Measurements from ENCODE around the gene PAPOLA. TPM values are rescaled to one million over a fixed set of nuclear protein-coding genes. Genes with fewer than 3 reads are reported as not detected.
"Not testable (repeated sequence)": the region's sequence is repeated elsewhere in the genome, so short reads cannot be mapped to it uniquely, and the experiment has no call there.

PAPOLA gene
- 90.6 TPM for polyA plus RNA-seq (2012; ENCODE audit: missing spikeins)

- peak; percentile 99 for FAIRE-seq
- DNase-seq (ENCODE audit: insufficient read length) = peak; percentile 85
- TF ChIP-seq POLR2A (IDR thresholded peaks at IDR 0.05; ENCODE audit: low read depth, low read length) (peak; percentile 91; the same call in 1 of the 2 replicates), POLR2AphosphoS5 (IDR thresholded peaks at IDR 0.05; ENCODE audit: low read depth, low read length) (peak; percentile 95), TAF1 (IDR thresholded peaks at IDR 0.05; ENCODE audit: borderline replicate concordance, low read depth, low read length) (no peak; the same call in none of the 2 replicates)
Observed at GRCh38 chr14:96501740-96502620, at the start of gene PAPOLA. Gene PAPOLA, plus strand, starts transcription at chr14:96502382. Its CDS starts 211 bp downstream, at chr14:96502593.

- no peak for TF ChIP-seq POLR2A (IDR thresholded peaks at IDR 0.05; ENCODE audit: low read depth, low read length)
- no peak for TF ChIP-seq POLR2AphosphoS5 (IDR thresholded peaks at IDR 0.05; ENCODE audit: low read depth, low read length)
- no peak for TF ChIP-seq TAF1 (IDR thresholded peaks at IDR 0.05; ENCODE audit: borderline replicate concordance, low read depth, low read length)
- FAIRE-seq (no peak), DNase-seq (ENCODE audit: insufficient read length) (no peak)
Observed at GRCh38 chr14:96452684-96453083, 49.5 kb upstream of the PAPOLA start.

- TF ChIP-seq POLR2A (IDR thresholded peaks at IDR 0.05; ENCODE audit: low read depth, low read length) = no peak
- TF ChIP-seq POLR2AphosphoS5 (IDR thresholded peaks at IDR 0.05; ENCODE audit: low read depth, low read length) = no peak
- no peak for TF ChIP-seq TAF1 (IDR thresholded peaks at IDR 0.05; ENCODE audit: borderline replicate concordance, low read depth, low read length)
- FAIRE-seq (no peak), DNase-seq (ENCODE audit: insufficient read length) (no peak)
Observed at GRCh38 chr14:96455588-96455987, 46.6 kb upstream of the PAPOLA start.

- no peak for TF ChIP-seq POLR2AphosphoS5 (IDR thresholded peaks at IDR 0.05; ENCODE audit: low read depth, low read length)
- TF ChIP-seq TAF1 (IDR thresholded peaks at IDR 0.05; ENCODE audit: borderline replicate concordance, low read depth, low read length) = no peak
- TF ChIP-seq POLR2A (IDR thresholded peaks at IDR 0.05; ENCODE audit: low read depth, low read length) = no peak
- DNase-seq (ENCODE audit: insufficient read length) (no peak), FAIRE-seq (no peak)
Observed at GRCh38 chr14:96459851-96460250, 42.3 kb upstream of the PAPOLA start.

GRCh38 chr14:96461950-96462798 is 40.0 kb upstream of the PAPOLA start:
- TF ChIP-seq POLR2AphosphoS5 (IDR thresholded peaks at IDR 0.05; ENCODE audit: low read depth, low read length) = no peak
- TF ChIP-seq TAF1 (IDR thresholded peaks at IDR 0.05; ENCODE audit: borderline replicate concordance, low read depth, low read length) = no peak
- TF ChIP-seq POLR2A (IDR thresholded peaks at IDR 0.05; ENCODE audit: low read depth, low read length) = no peak
- FAIRE-seq = no peak
- DNase-seq (ENCODE audit: insufficient read length) = no peak

- no peak for FAIRE-seq
- DNase-seq (ENCODE audit: insufficient read length) = no peak
- TF ChIP-seq POLR2AphosphoS5 (IDR thresholded peaks at IDR 0.05; ENCODE audit: low read depth, low read length) (no peak), POLR2A (IDR thresholded peaks at IDR 0.05; ENCODE audit: low read depth, low read length) (no peak), TAF1 (IDR thresholded peaks at IDR 0.05; ENCODE audit: borderline replicate concordance, low read depth, low read length) (no peak)
Observed at GRCh38 chr14:96464136-96464535, 38.0 kb upstream of the PAPOLA start.

GRCh38 chr14:96466918-96467317 is 35.3 kb upstream of the PAPOLA start:
- FAIRE-seq = no peak
- DNase-seq (ENCODE audit: insufficient read length) = no peak
- no peak for TF ChIP-seq POLR2A (IDR thresholded peaks at IDR 0.05; ENCODE audit: low read depth, low read length)
- no peak for TF ChIP-seq TAF1 (IDR thresholded peaks at IDR 0.05; ENCODE audit: borderline replicate concordance, low read depth, low read length)
- no peak for TF ChIP-seq POLR2AphosphoS5 (IDR thresholded peaks at IDR 0.05; ENCODE audit: low read depth, low read length)

- FAIRE-seq = no peak
- TF ChIP-seq TAF1 (IDR thresholded peaks at IDR 0.05; ENCODE audit: borderline replicate concordance, low read depth, low read length) (no peak), POLR2A (IDR thresholded peaks at IDR 0.05; ENCODE audit: low read depth, low read length) (no peak), POLR2AphosphoS5 (IDR thresholded peaks at IDR 0.05; ENCODE audit: low read depth, low read length) (no peak)
- no peak for DNase-seq (ENCODE audit: insufficient read length)
Observed at GRCh38 chr14:96470331-96470730, 31.9 kb upstream of the PAPOLA start.

- DNase-seq (ENCODE audit: insufficient read length); FAIRE-seq: not testable (repeated sequence)
Observed at GRCh38 chr14:96470967-96471366, 31.2 kb upstream of the PAPOLA start.

- FAIRE-seq (no peak), DNase-seq (ENCODE audit: insufficient read length) (no peak)
- TF ChIP-seq POLR2A (IDR thresholded peaks at IDR 0.05; ENCODE audit: low read depth, low read length) (no peak), TAF1 (IDR thresholded peaks at IDR 0.05; ENCODE audit: borderline replicate concordance, low read depth, low read length) (no peak), POLR2AphosphoS5 (IDR thresholded peaks at IDR 0.05; ENCODE audit: low read depth, low read length) (no peak)
Observed at GRCh38 chr14:96478119-96478518, 24.1 kb upstream of the PAPOLA start.

- no peak for DNase-seq (ENCODE audit: insufficient read length)
- no peak for FAIRE-seq
- TF ChIP-seq POLR2AphosphoS5 (IDR thresholded peaks at IDR 0.05; ENCODE audit: low read depth, low read length) (no peak), POLR2A (IDR thresholded peaks at IDR 0.05; ENCODE audit: low read depth, low read length) (no peak), TAF1 (IDR thresholded peaks at IDR 0.05; ENCODE audit: borderline replicate concordance, low read depth, low read length) (no peak)
Observed at GRCh38 chr14:96479435-96480146, 22.6 kb upstream of the PAPOLA start.
